ENCODE measurements around the gene SSTR4. TPM values are rescaled to one million over a fixed set of nuclear protein-coding genes. Genes with fewer than 3 reads are reported as not detected.

The SSTR4 gene
- total and polyA plus RNA-seq, 4 donors = not detected

DNA sequence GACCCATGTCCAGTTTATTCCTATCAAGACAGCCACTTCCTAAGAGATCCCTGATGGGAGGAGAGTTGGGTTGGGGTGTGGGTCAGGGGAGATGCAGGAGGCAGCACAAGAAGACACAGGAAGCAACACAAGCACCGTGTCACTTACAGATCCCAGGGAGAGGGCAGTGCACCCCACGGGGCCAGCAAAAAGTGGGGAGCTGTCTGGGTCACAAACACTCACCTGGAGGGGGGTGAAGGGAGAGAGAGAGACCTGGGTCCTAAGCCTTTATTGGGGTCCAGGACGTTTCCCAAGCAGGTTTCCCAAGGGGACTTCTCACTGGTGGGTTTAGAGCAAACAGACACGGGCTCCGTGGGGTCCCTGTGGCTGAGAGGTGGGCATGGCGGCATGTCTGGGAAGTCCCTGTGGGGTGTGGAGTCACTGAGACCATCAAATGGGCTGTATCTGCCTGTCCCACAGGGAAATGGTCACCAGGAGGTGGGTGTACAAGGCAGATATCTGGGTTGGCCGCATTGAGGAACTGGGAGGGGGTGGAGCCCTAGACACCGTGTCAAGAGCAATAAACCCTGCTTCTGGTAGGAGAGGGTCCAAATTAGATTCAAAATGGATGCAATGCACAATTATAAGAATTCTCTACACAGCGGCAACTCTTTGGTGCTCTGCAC, 52.6 kb downstream of the SSTR4 start (continued):
- TF ChIP-seq REST (IDR thresholded peaks at IDR 0.05) = no peak

Other genes starting within 250 kb of the SSTR4 start
- 1 to 10 TPM; 1.4 to 6.6 TPM for gene THBD, start 14.4 kb downstream of the SSTR4 start, total RNA-seq
- 1 to 10 TPM; 2.9 to 3.2 TPM for gene THBD, start 14.4 kb downstream of the SSTR4 start, polyA plus RNA-seq
- gene CD93, start 51.0 kb downstream of the SSTR4 start, total RNA-seq = 10 to 100 TPM; 15.0 to 16.0 TPM
- gene CD93, start 51.0 kb downstream of the SSTR4 start, polyA plus RNA-seq = 1 to 10 TPM; 1.5 to 8.7 TPM

All from liver (tissue), 5 donors.